ENCODE results near the gene RELB.
A peak's percentile ranks its signal among the peaks of the same experiment; 100 is the strongest.

GRCh38 chr19:44954649-44955504 is 46.4 kb upstream of the RELB start, which contains the start of gene CLPTM1:
- TF ChIP-seq POLR2A (IDR thresholded peaks at IDR 0.05; ENCODE audit: low read depth, low read length) (peak; percentile 84), TAF1 (IDR thresholded peaks at IDR 0.05; ENCODE audit: borderline replicate concordance, low read depth, low read length) (peak; percentile 73)

Measured in GM12892 (cell line).